Measurements from ENCODE around the gene CAPN5. TPM values are rescaled to one million over a fixed set of nuclear protein-coding genes. Genes with fewer than 3 reads are reported as not detected.

The CAPN5 gene
- total RNA-seq, 3 donors from 2014 or later = 0.29 to 0.68 (median 0.53) TPM

GRCh38 chr11:77064648-77065217 is 2.0 kb upstream of the CAPN5 start:
- Mint-ChIP-seq H3K4me1 (ENCODE audit: low read depth) (peaks cover 6% of the 10 kb centered on the region), H3K27me3 (ENCODE audit: low read depth) (no peaks in the 10 kb centered on the region), H3K36me3 (ENCODE audit: insufficient read depth) (no peaks in the 10 kb centered on the region), H3K9me3 (peaks cover 3% of the 10 kb centered on the region), H3K4me3 (peak overlapping the region; percentile 14)
- no peak for DNase-seq
- ATAC-seq = no peak

- Mint-ChIP-seq H3K9me3 (peaks cover 3% of the 10 kb centered on the region), H3K4me3 (peak overlapping the region; percentile 82), H3K4me1 (ENCODE audit: low read depth) (peaks cover 6% of the 10 kb centered on the region), H3K36me3 (ENCODE audit: insufficient read depth) (no peaks in the 10 kb centered on the region), H3K27me3 (ENCODE audit: low read depth) (no peaks in the 10 kb centered on the region)
- no peak for DNase-seq
- peak in 1 of 2 donors; percentile 2 for ATAC-seq
Measured at GRCh38 chr11:77065878-77066228, 918 bp upstream of the CAPN5 start.

- no peaks in the 10 kb centered on the region for H3K36me3 Mint-ChIP-seq (ENCODE audit: insufficient read depth)
- H3K4me1 Mint-ChIP-seq (ENCODE audit: low read depth) = peaks cover 16% of the 10 kb centered on the region
- no peak for DNase-seq
- no peaks in the 10 kb centered on the region for H3K9me3 Mint-ChIP-seq
- H3K27me3 Mint-ChIP-seq (ENCODE audit: low read depth) = no peaks in the 10 kb centered on the region
- H3K4me3 Mint-ChIP-seq = peak overlapping the region; percentile 73
- ATAC-seq = no peak
Measured at GRCh38 chr11:77067861-77068443, 1.2 kb downstream of the CAPN5 start.

GRCh38 chr11:77068457-77069335 is 1.9 kb downstream of the CAPN5 start:
- H3K36me3 Mint-ChIP-seq (ENCODE audit: insufficient read depth) = no peaks in the 10 kb centered on the region
- no peaks in the 10 kb centered on the region for H3K9me3 Mint-ChIP-seq
- peak overlapping the region; percentile 43 for H3K4me3 Mint-ChIP-seq
- no peak for ATAC-seq
- peaks cover 20% of the 10 kb centered on the region for H3K4me1 Mint-ChIP-seq (ENCODE audit: low read depth)
- H3K27me3 Mint-ChIP-seq (ENCODE audit: low read depth) = no peaks in the 10 kb centered on the region
- DNase-seq = no peak

- Mint-ChIP-seq H3K9me3 (no peaks in the 10 kb centered on the region), H3K4me3 (no peak overlapping the region), H3K36me3 (ENCODE audit: insufficient read depth) (no peaks in the 10 kb centered on the region), H3K27me3 (ENCODE audit: low read depth) (no peaks in the 10 kb centered on the region), H3K4me1 (ENCODE audit: low read depth) (peaks cover 20% of the 10 kb centered on the region)
- ATAC-seq (no peak), DNase-seq (no peak)
Measured at GRCh38 chr11:77069336-77069968, 2.7 kb downstream of the CAPN5 start.

- no peak overlapping the region for H3K4me3 Mint-ChIP-seq
Measured at GRCh38 chr11:77069969-77070582, 3.3 kb downstream of the CAPN5 start.

GRCh38 chr11:77071077-77071476 is 4.3 kb downstream of the CAPN5 start:
- no peak for DNase-seq
- Mint-ChIP-seq H3K4me3 (no peak overlapping the region), H3K36me3 (ENCODE audit: insufficient read depth) (no peaks in the 10 kb centered on the region), H3K9me3 (no peaks in the 10 kb centered on the region), H3K4me1 (ENCODE audit: low read depth) (peaks cover 17% of the 10 kb centered on the region), H3K27me3 (ENCODE audit: low read depth) (no peaks in the 10 kb centered on the region)
- no peak for ATAC-seq

More at GRCh38 chr11:77069969-77070582, 3.3 kb downstream of the CAPN5 start:
- Mint-ChIP-seq H3K36me3 (ENCODE audit: insufficient read depth) (no peaks in the 10 kb centered on the region), H3K4me1 (ENCODE audit: low read depth) (peaks cover 20% of the 10 kb centered on the region), H3K27me3 (ENCODE audit: low read depth) (no peaks in the 10 kb centered on the region), H3K9me3 (no peaks in the 10 kb centered on the region)
- ATAC-seq (no peak), DNase-seq (no peak)

GRCh38 chr11:77071671-77072605 is 5.2 kb downstream of the CAPN5 start:
- DNase-seq = no peak
- peaks cover 17% of the 10 kb centered on the region for H3K4me1 Mint-ChIP-seq (ENCODE audit: low read depth)
- H3K4me3 Mint-ChIP-seq = no peak overlapping the region
- H3K27me3 Mint-ChIP-seq (ENCODE audit: low read depth) = no peaks in the 10 kb centered on the region
- H3K36me3 Mint-ChIP-seq (ENCODE audit: insufficient read depth) = no peaks in the 10 kb centered on the region
- H3K9me3 Mint-ChIP-seq = no peaks in the 10 kb centered on the region
- ATAC-seq = no peak

- Mint-ChIP-seq H3K36me3 (ENCODE audit: insufficient read depth) (no peaks in the 10 kb centered on the region), H3K9me3 (no peaks in the 10 kb centered on the region), H3K27me3 (ENCODE audit: low read depth) (no peaks in the 10 kb centered on the region), H3K4me1 (ENCODE audit: low read depth) (peaks cover 15% of the 10 kb centered on the region), H3K4me3 (no peak overlapping the region)
- DNase-seq (no peak), ATAC-seq (peak in 1 of 2 donors; percentile 33)
Measured at GRCh38 chr11:77072851-77073327, 6.1 kb downstream of the CAPN5 start.

- Mint-ChIP-seq H3K4me1 (ENCODE audit: low read depth) (peaks cover 15% of the 10 kb centered on the region), H3K9me3 (no peaks in the 10 kb centered on the region), H3K4me3 (no peak overlapping the region), H3K27me3 (ENCODE audit: low read depth) (no peaks in the 10 kb centered on the region), H3K36me3 (ENCODE audit: insufficient read depth) (no peaks in the 10 kb centered on the region)
- DNase-seq (no peak), ATAC-seq (peak in 1 of 2 donors; percentile 42)
Measured at GRCh38 chr11:77073328-77074001, 6.7 kb downstream of the CAPN5 start.

- Mint-ChIP-seq H3K36me3 (ENCODE audit: insufficient read depth) (no peaks in the 10 kb centered on the region), H3K4me3 (no peak overlapping the region), H3K4me1 (ENCODE audit: low read depth) (peaks cover 15% of the 10 kb centered on the region), H3K27me3 (ENCODE audit: low read depth) (no peaks in the 10 kb centered on the region), H3K9me3 (no peaks in the 10 kb centered on the region)
- DNase-seq = no peak
- no peak for ATAC-seq
Measured at GRCh38 chr11:77074205-77074604, 7.4 kb downstream of the CAPN5 start.

GRCh38 chr11:77074626-77075221 is 8.0 kb downstream of the CAPN5 start:
- Mint-ChIP-seq H3K4me3 (no peak overlapping the region), H3K4me1 (ENCODE audit: low read depth) (peaks cover 15% of the 10 kb centered on the region), H3K9me3 (no peaks in the 10 kb centered on the region), H3K36me3 (ENCODE audit: insufficient read depth) (no peaks in the 10 kb centered on the region), H3K27me3 (ENCODE audit: low read depth) (no peaks in the 10 kb centered on the region)
- DNase-seq (no peak), ATAC-seq (no peak)
